T-cell (primary cell): ENCODE data around the gene CAP1. TPM values are rescaled to one million over a fixed set of nuclear protein-coding genes. Genes with fewer than 3 reads are reported as not detected.

Source experiments
- ATAC-seq, 4 experiments: fragments of 200-7000 bp in 3 of 4; fragments of 150-1000 bp in 1 of 4; cut with Tn5 transposase; replicated peaks in 1 of 4; 1 replicate in 3 of 4; 2 replicates in 1 of 4; pipeline ENCODE4 v1.10.0; 2021; ENCODE audit warnings: moderate library complexity in 3 of 4, mild to moderate bottlenecking in 2 of 4, moderate number of reproducible peaks in 1 of 4
- CTCF ChIA-PET, 2 donors: fragments of 300-600 bp; sonication (Branson Sonifier 250); formaldehyde crosslinking; loops; one replicate each; lab custom pipeline; 2022; ENCODE audit warnings: antibody characterized with exemption in 2 of 2; lab: Charles Lee
- POLR2A ChIA-PET, 2 donors: fragments of 300-600 bp; sonication (Branson Sonifier 250); formaldehyde crosslinking; loops; one replicate each; lab custom pipeline; 2022; ENCODE audit warnings: antibody characterized with exemption in 2 of 2; lab: Charles Lee
- DNase-seq, 35 experiments: peaks; one replicate each; pipeline versions ENCODE4 v3.0.0 to v3.0.0-alpha.2; 2013 to 2023
- H3K27ac ChIP-seq: one replicate; pipeline ENCODE4 v1.5.1; 2013; ENCODE audit warnings: low read length
- H3K27me3 ChIP-seq, 2 experiments: replicated peaks in 1 of 2; 1 replicate in 1 of 2; 2 replicates in 1 of 2; pipeline versions ENCODE4 v1.6.1 to v1.7.0; 2013; ENCODE audit warnings: low read length in 1 of 2, mixed read lengths in 1 of 2; ENCODE audit not compliant: control insufficient read depth in 2 of 2, insufficient read depth in 2 of 2; ENCODE audit errors: extremely low read depth in 1 of 2
- H3K36me3 ChIP-seq, 2 donors: 1 replicate in 1 of 2; 2 replicates in 1 of 2; pipeline versions ENCODE4 v1.6.1 to v1.7.0; 2013; ENCODE audit warnings: low read length in 1 of 2; ENCODE audit not compliant: control insufficient read depth in 2 of 2, insufficient read depth in 1 of 2; ENCODE audit errors: extremely low read depth in 1 of 2
- H3K4me1 ChIP-seq, 2 experiments: 1 replicate in 1 of 2; 2 replicates in 1 of 2; pipeline versions ENCODE4 v1.6.1 to v1.7.0; 2013; ENCODE audit warnings: low read length in 2 of 2, mixed read lengths in 1 of 2; ENCODE audit not compliant: insufficient read depth in 2 of 2, control insufficient read depth in 1 of 2; ENCODE audit errors: extremely low read depth in 1 of 2
- H3K4me3 ChIP-seq, 2 donors: 1 replicate in 1 of 2; 2 replicates in 1 of 2; pipeline versions ENCODE4 v1.5.1 to v1.7.0; 2013; ENCODE audit warnings: mild to moderate bottlenecking in 2 of 2, low read length in 1 of 2, moderate library complexity in 1 of 2; ENCODE audit not compliant: control insufficient read depth in 1 of 2; ENCODE audit errors: extremely low read depth in 1 of 2
- H3K9me3 ChIP-seq: 2 replicates; pipeline ENCODE4 v1.7.0; 2013
- H3K27ac Mint-ChIP-seq, 2 donors: one replicate each; pipeline ENCODE4 v1.8.0; 2020 to 2021; ENCODE audit warnings: mild to moderate bottlenecking in 2 of 2, mixed read lengths in 2 of 2
- H3K27me3 Mint-ChIP-seq, 2 donors: one replicate each; pipeline ENCODE4 v1.8.0; 2021 to 2022; ENCODE audit warnings: mixed read lengths in 2 of 2
- H3K36me3 Mint-ChIP-seq: one replicate; pipeline ENCODE4 v1.8.0; 2021; ENCODE audit warnings: mixed read lengths
- H3K4me1 Mint-ChIP-seq, 3 donors: one replicate each; pipeline ENCODE4 v1.8.0; 2020 to 2022; ENCODE audit warnings: mixed read lengths in 3 of 3, mild to moderate bottlenecking in 1 of 3
- H3K4me3 Mint-ChIP-seq, 3 donors: one replicate each; pipeline ENCODE4 v1.8.0; 2020 to 2022; ENCODE audit warnings: mild to moderate bottlenecking in 3 of 3, mixed read lengths in 3 of 3, moderate library complexity in 3 of 3
- H3K9me3 Mint-ChIP-seq, 3 donors: one replicate each; pipeline ENCODE4 v1.8.0; 2020 to 2022; ENCODE audit warnings: mixed read lengths in 3 of 3
- WGBS: methylation state at CpG from one replicate; pipeline ENCODE4 v1.1.5; 2013; ENCODE audit warnings: missing lambda C conversion rate; ENCODE audit not compliant: insufficient coverage; 5-methylcytosine and 5-hydroxymethylcytosine counted together
- total RNA-seq, 35 experiments: library from RNA in 6 of 35; stranded (reverse) in 6 of 35; fragments of 120-200 nt in 1 of 35; gene quantifications; one replicate each; pipeline versions ENCODE4 v1.2.1 to v1.2.4 and lab custom pipeline; 2013 to 2026

The CAP1 gene
- total RNA-seq, 5 donors from 2014 or later (not counting 1 experiment from before 2014, with no cell fraction given), result 293 to 345 (median 298) TPM

DNA sequence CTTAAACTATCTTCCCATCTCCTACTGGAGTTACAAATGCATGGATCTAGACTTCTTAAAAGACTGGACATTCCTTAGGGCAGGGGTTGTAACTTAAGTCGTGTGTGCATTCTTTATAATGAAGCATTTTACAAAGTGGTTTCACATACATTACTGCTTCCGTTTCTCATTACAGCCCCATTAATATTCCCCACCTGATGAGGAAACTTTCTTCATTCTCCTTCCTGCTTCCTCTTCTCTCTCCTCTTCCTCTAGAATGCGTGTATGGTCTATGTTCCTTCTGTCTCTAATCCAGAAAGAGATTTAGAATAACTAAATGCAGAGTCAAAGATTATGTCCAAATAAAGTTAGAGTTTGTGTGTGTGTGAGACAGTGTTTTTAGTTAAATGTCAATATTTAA is 1.8 kb upstream of the CAP1 start:
- Mint-ChIP-seq H3K36me3 (peaks cover 10% of the 10 kb centered on the region), H3K4me1 (peaks cover 69 to 79% (median 72%) of the 10 kb centered on the region in 3 donors), H3K27me3 (no peaks in the 10 kb centered on the region), H3K9me3 (no peaks in the 10 kb centered on the region), H3K27ac (peak overlapping the region; percentile 94 to 98), H3K4me3 (peak overlapping the region; percentile 32 to 96 (median 88))
- ChIA-PET POLR2A (interaction anchor here in 1 of 2 donors (0.6 kb wide), 1 partner anchor 168 kb away, joined by 3 read pairs; no protein-coding TSS in a partner anchor), CTCF (interaction anchor here in 1 of 2 donors (0.6 to 1.3 kb wide), 8 partner anchors 10 to 578 kb away, joined by 3 to 6 read pairs (median 4); no protein-coding TSS in a partner anchor)
- 60% methylated on average over 1 of the region's 3 CpGs for WGBS
- Histone ChIP-seq H3K4me1 (peaks cover 52 to 78% of the 10 kb centered on the region in 2 experiments), H3K36me3 (peaks cover 0 to 5% of the 10 kb centered on the region in 2 donors), H3K27me3 (no peaks in the 10 kb centered on the region), H3K9me3 (no peaks in the 10 kb centered on the region), H3K4me3 (no peak overlapping the region), H3K27ac (peak overlapping the region; percentile 84)
- no peak for ATAC-seq
- DNase-seq, result no peak

DNA sequence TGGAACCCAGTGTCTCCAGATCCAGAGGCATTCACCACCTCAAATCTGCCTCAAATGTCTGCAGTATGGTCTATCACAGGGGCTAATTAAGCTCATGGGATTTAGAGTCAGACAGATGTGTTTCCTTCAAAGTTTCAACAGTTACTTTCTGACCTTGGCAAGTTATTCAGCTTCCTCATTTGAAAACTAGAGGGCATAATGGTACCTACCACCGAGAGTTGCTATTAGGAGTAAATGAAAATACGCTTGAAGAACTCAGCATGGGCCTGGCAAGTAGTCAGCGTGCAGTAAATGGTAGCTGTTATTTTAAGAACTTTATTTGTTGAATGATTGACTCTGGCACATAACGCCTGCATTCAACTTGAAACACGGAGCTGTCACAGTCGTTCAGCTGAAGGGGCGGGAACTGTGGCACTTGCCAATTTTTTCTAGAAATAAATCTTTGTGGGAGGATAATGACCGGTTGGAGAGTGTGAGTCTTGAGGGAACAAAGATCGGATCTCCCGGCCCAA is 1.2 kb upstream of the CAP1 start:
- DNase-seq (peak in 12 of 35 experiments; percentile 26 to 54 (median 42)), ATAC-seq (peak; percentile 0 to 12 (median 3))
- Histone ChIP-seq H3K9me3 (no peaks in the 10 kb centered on the region), H3K4me1 (peaks cover 53 to 74% of the 10 kb centered on the region in 2 experiments), H3K36me3 (peaks cover 0 to 5% of the 10 kb centered on the region in 2 donors), H3K27me3 (no peaks in the 10 kb centered on the region), H3K4me3 (peak overlapping the region; percentile 88 to 97), H3K27ac (peak overlapping the region; percentile 84)
- H3K4me3 Mint-ChIP-seq, result peak overlapping the region; percentile 88 to 96 (median 90)
- peaks cover 70 to 79% (median 72%) of the 10 kb centered on the region in 3 donors for H3K4me1 Mint-ChIP-seq
- peak overlapping the region; percentile 94 to 98 for H3K27ac Mint-ChIP-seq
- WGBS, result 0% methylated on average over 10 of the region's 10 CpGs
- H3K27me3 Mint-ChIP-seq, result no peaks in the 10 kb centered on the region
- ChIA-PET CTCF (interaction anchor here (0.6 to 1.3 kb wide), 10 partner anchors 10 to 578 kb away, joined by 3 to 6 read pairs (median 4); no protein-coding TSS in a partner anchor), POLR2A (interaction anchor here in 1 of 2 donors (0.6 kb wide), 1 partner anchor 169 kb away, joined by 3 read pairs; no protein-coding TSS in a partner anchor)
- H3K36me3 Mint-ChIP-seq, result peaks cover 12% of the 10 kb centered on the region
- H3K9me3 Mint-ChIP-seq, result no peaks in the 10 kb centered on the region

DNA sequence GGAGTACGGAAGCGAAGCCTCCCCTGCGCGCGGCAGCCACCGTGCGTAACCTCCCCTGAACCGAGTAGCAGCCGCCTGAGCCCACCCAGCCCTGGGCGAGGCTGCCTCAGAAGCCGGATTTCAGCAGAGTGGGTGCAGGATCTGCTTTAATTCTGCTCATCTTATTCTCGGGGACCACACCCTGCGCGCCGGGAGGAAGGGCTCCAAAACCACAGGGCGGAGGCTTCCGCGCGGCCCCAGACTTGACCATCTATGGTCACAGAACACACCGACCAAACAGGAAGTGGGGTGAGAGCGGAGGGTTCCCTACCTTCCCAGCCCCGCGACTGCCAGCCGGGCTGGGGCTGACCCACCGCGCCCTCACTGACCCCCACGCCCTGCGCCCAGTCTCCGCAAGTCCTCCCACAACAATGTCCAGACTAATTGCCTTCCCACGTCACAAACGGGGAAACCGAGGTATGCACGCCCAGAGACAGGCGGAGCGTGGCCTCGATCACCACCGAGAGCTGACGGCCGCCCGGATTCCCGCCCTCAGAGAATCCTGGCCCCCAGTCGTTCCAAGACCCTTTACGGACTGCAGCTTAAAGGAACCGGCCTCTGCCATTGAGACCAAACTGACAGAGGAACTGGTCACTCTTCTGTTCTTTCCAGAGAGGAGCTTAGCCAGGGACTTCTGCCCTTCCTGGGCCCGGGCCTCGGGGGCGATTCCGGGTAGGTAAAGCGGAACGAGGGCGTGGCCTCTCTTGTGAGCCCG is 595 bp upstream of the CAP1 start:
- H3K4me3 ChIP-seq, result peak overlapping the region; percentile 88 to 97
- under 1% methylated on average over 40 of the region's 52 CpGs for WGBS

DNA sequence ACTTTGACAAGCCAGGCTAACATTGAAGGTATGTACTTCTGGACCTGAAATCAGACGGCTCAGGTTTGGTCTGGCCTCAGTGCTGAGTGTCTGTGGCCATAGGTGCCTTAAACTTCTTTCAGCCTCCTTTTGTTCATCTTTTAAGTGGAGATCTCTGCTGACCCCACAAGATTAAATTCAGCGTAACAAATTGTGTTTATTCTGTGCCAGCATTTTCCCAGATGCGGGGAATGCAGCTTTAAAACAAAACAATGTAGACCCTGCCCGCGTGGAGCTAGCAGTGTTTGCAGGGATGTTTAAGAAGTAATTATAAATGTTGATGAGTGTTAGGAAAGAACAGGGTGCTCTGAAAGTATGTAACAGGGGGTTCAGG is 923 bp downstream of the CAP1 start:
- H3K27me3 ChIP-seq, result no peaks in the 10 kb centered on the region
- peak overlapping the region; percentile 88 to 97 for H3K4me3 ChIP-seq
- Mint-ChIP-seq H3K9me3 (no peaks in the 10 kb centered on the region), H3K4me1 (peaks cover 76 to 89% (median 76%) of the 10 kb centered on the region in 3 donors), H3K27ac (peak overlapping the region; percentile 94 to 98), H3K4me3 (peak overlapping the region; percentile 88 to 96 (median 90)), H3K27me3 (no peaks in the 10 kb centered on the region), H3K36me3 (peaks cover 26% of the 10 kb centered on the region)
- CTCF ChIA-PET, result interaction anchor here (0.5 to 1.0 kb wide), 4 partner anchors 9 to 122 kb away, joined by 3 to 5 read pairs (median 4); no protein-coding TSS in a partner anchor
- DNase-seq, result no peak
- peak overlapping the region; percentile 56 for H3K27ac ChIP-seq
- WGBS, result 14% methylated on average over 5 of the region's 5 CpGs
- peaks cover 0 to 9% of the 10 kb centered on the region in 2 donors for H3K36me3 ChIP-seq
- H3K9me3 ChIP-seq, result no peaks in the 10 kb centered on the region
- POLR2A ChIA-PET, result interaction anchor here in 1 of 2 donors (0.6 kb wide), 2 partner anchors 8 to 1053 kb away, joined by 3 to 9 read pairs; no protein-coding TSS in a partner anchor
- ATAC-seq, result no peak
- peaks cover 52 to 74% of the 10 kb centered on the region in 2 experiments for H3K4me1 ChIP-seq

More for the DNA sequence above, 595 bp upstream of the CAP1 start:
- H3K27me3 Mint-ChIP-seq, result no peaks in the 10 kb centered on the region
- H3K36me3 ChIP-seq, result peaks cover 0 to 5% of the 10 kb centered on the region in 2 donors
- peak overlapping the region; percentile 94 to 98 for H3K27ac Mint-ChIP-seq
- H3K27me3 ChIP-seq, result no peaks in the 10 kb centered on the region
- H3K4me1 Mint-ChIP-seq, result peaks cover 69 to 79% (median 71%) of the 10 kb centered on the region in 3 donors
- DNase-seq (peak; percentile 30 to 78 (median 57)), ATAC-seq (peak; percentile 41 to 52 (median 48))
- POLR2A ChIA-PET, result interaction anchor here in 1 of 2 donors (0.6 kb wide), 1 partner anchor 939 kb away, joined by 3 read pairs; no protein-coding TSS in a partner anchor
- no peaks in the 10 kb centered on the region for H3K9me3 ChIP-seq
- CTCF ChIA-PET, result interaction anchor here (0.6 to 1.3 kb wide), 10 partner anchors 8 to 122 kb away, joined by 3 to 6 read pairs (median 4); no protein-coding TSS in a partner anchor
- H3K4me1 ChIP-seq, result peaks cover 55 to 73% of the 10 kb centered on the region in 2 experiments
- H3K4me3 Mint-ChIP-seq, result peak overlapping the region; percentile 88 to 96 (median 90)
- H3K9me3 Mint-ChIP-seq, result no peaks in the 10 kb centered on the region
- peaks cover 13% of the 10 kb centered on the region for H3K36me3 Mint-ChIP-seq
- peak overlapping the region; percentile 84 for H3K27ac ChIP-seq

DNA sequence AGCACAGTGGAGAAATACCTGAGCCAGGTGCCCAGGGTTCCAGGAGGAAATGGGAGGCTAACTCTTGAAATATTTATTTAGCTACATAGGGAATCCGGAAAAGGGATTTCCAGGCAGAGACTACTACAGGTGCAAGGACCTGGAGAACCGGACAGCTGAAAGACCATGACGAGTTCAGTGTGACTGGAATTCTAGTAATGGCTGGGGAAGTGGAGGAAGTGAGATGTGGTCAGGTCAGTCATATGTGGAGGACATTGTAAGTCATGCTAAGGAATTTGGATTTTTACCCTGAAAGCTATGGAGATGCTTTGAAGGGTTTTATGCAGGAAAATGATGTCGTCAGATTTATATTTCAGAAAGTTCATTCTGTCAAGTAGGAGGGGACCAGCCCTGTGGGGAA is 1.8 kb downstream of the CAP1 start:
- Mint-ChIP-seq H3K27ac (peak overlapping the region; percentile 87 to 94), H3K9me3 (no peaks in the 10 kb centered on the region), H3K27me3 (no peaks in the 10 kb centered on the region), H3K4me3 (peak overlapping the region; percentile 88 to 96 (median 90)), H3K36me3 (peaks cover 28% of the 10 kb centered on the region), H3K4me1 (peaks cover 76 to 89% (median 77%) of the 10 kb centered on the region in 3 donors)
- peak overlapping the region; percentile 88 to 97 for H3K4me3 ChIP-seq
- ChIA-PET POLR2A (no interaction called here), CTCF (interaction anchor here (0.6 to 0.8 kb wide), 2 partner anchors 10 to 157 kb away, joined by 3 read pairs; no protein-coding TSS in a partner anchor)
- DNase-seq (no peak), ATAC-seq (no peak)
- no peaks in the 10 kb centered on the region for H3K9me3 ChIP-seq
- peaks cover 0 to 11% of the 10 kb centered on the region in 2 donors for H3K36me3 ChIP-seq
- 53% methylated on average over 4 of the region's 4 CpGs for WGBS
- peak overlapping the region; percentile 16 for H3K27ac ChIP-seq
- peaks cover 52 to 71% of the 10 kb centered on the region in 2 experiments for H3K4me1 ChIP-seq
- no peaks in the 10 kb centered on the region for H3K27me3 ChIP-seq
